VCaP (cell line): ENCODE data around the gene FLT4.

Experiments used
- H3K27ac ChIP-seq: fragments of 450-650 bp; 2 replicates; pipeline ENCODE4 v1.5.1; 2017
- CTCF ChIP-seq: fragments of 450-650 bp; conservative IDR thresholded peaks from 2 replicates; pipeline ENCODE4 v1.5.1; 2017; ENCODE audit warnings: mild to moderate bottlenecking, moderate library complexity

The FLT4 gene

GRCh38 chr5:180643191-180643851 is 6.1 kb downstream of the FLT4 start:
- no peak overlapping the region for H3K27ac ChIP-seq
- no peak for TF ChIP-seq CTCF

- no peak for TF ChIP-seq CTCF
- no peak overlapping the region for H3K27ac ChIP-seq
Measured at GRCh38 chr5:180642779-180643178, 6.6 kb downstream of the FLT4 start.

GRCh38 chr5:180642181-180642775 is 7.1 kb downstream of the FLT4 start:
- no peak for TF ChIP-seq CTCF
- no peak overlapping the region for H3K27ac ChIP-seq

GRCh38 chr5:180641566-180641900 is 7.9 kb downstream of the FLT4 start:
- TF ChIP-seq CTCF: no peak
- no peak overlapping the region for H3K27ac ChIP-seq

- no peak overlapping the region for H3K27ac ChIP-seq
- TF ChIP-seq CTCF: no peak
Measured at GRCh38 chr5:180640861-180641565, 8.4 kb downstream of the FLT4 start.

- no peak overlapping the region for H3K27ac ChIP-seq
- TF ChIP-seq CTCF: no peak
Measured at GRCh38 chr5:180640611-180640860, 8.9 kb downstream of the FLT4 start.

- TF ChIP-seq CTCF: no peak
- no peak overlapping the region for H3K27ac ChIP-seq
Measured at GRCh38 chr5:180639741-180640610, 9.4 kb downstream of the FLT4 start.
